NCI-H1092 (cell line): Measurements from ENCODE around the gene F7.
"Not testable (repeated sequence)": the region's sequence is repeated elsewhere in the genome, so short reads cannot be mapped to it uniquely, and the experiment has no call there.

Source experiments
- DNase-seq: peaks from one replicate; lab custom pipeline; 2025; lab: John Stamatoyannopoulos, UW

Gene F7

DNA sequence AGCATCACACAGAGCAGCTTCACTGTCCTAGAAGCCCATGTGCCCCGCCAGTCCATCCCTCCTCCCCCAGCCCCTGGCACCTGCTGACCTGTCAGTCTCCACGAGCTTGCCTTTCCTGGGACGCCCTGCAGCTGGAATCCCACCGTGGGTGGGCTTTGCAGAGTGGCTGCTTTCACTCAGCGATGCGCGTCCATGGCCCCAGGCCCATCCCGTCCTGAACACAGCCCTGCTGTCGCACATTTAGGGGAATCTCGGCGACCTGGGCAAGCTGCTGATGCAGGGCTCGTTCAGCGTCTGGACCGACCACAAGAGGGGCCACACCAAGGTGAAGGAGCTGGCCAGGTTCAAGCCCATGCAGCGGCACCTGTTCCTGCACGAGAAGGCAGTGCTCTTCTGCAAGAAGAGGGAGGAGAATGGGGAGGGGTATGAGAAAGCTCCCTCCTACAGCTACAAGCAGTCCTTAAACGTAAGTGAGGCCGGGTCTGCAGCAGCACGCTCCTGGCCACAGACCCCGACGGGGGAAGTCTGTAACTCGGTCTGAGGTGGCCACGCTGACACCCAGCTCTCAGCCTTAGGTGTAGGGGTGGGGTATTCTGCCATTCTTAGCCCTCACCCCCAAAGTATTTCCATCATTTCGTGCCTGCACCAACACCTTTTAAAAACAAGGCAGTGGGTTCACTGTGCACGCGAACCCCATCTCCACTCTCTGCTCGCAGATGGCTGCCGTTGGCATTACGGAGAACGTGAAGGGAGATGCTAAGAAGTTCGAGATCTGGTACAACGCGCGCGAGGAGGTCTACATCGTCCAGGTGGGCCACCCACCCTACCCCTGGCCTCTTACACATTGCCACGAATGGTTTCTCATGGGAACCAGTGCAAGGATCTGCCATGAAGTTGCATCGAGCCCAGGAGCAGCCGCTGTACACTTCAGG, 18.3 kb upstream of the F7 start:
- no peak for DNase-seq

DNA sequence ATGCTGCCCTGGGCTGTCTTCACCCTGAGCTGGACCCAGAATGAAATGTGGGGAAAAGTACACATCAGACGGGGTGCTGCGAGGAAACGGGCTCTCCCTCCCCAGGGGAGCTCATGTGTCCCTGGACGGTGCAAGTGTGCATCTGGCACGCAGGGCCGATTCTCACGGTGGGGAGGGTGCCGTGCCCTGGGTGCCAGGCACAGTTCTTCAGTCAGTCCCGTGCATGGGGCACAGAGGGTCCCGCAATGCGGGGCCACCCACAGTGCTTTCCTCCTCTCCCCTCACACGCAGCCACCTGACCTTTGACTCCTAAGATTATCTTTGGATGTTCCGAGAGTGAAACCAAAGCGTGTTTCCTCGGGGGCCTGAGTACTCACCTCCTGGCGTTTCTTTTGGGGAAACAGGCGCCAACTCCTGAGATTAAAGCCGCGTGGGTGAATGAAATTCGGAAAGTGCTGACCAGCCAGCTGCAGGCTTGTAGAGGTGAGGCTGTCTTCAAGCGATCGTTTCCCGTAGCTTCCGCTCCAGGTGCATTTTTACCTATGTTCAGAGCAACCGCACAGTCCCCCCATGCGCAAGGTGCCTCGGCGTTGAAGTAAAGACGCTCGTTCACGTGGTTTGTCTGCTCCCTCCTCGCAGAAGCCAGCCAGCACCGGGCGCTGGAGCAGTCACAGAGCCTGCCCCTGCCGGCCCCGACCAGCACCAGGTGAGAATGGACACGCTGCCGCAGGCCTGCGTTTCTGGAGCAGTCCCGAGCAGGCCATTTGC, 17.5 kb upstream of the F7 start:
- DNase-seq: no peak

DNA sequence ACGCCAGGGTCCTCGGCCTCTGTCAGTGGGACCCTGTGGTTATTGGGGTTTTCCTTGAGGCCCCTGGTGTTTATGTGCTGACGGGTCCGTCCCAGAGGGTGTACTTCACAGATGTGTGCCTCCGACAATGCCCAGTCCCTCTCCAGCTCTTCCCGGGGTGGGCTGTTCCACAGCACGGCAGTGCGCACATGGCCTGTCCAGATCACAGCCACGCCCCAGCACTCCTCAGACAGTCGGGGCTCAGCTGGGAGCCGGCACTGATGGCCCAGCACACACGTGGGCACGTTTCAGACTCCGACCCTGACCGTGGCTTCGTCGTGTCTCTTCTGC, 16.9 kb upstream of the F7 start:
- DNase-seq: no peak

DNA sequence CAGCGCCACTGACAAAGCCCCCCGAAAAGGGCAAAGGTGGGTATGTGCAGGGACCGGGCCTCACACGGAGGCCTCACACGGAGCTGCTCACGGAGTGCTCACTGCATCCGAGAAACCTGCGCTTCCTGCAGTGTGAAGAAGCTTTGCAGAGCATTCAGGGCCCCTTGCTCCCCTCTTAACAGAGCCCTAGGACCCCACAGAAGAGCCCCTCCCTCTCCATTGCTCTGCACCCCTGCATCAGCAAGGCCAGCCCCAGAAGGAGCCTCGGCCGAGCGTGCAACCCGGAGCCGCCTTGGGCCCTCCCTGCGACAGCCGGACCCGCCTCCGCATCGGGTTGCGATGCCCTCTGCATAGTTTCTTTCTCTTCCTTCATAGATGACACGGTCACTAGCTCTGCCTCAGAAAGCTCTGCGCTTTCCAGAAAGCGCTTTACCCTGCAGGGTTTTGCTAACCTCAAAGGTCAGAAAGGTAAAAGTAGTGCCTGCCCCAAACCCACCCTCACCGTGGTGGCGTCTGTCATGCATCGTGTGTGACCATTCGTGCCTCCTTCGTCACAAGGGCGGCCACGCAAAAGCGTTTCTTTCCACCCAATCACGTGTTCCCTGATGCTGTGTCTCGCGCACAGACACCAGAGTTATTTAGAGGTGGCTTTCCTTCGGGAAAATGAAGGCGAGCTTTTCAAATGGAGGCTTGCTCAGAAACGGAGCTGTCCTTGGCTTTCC, 15.7 kb upstream of the F7 start:
- DNase-seq: no peak

DNA sequence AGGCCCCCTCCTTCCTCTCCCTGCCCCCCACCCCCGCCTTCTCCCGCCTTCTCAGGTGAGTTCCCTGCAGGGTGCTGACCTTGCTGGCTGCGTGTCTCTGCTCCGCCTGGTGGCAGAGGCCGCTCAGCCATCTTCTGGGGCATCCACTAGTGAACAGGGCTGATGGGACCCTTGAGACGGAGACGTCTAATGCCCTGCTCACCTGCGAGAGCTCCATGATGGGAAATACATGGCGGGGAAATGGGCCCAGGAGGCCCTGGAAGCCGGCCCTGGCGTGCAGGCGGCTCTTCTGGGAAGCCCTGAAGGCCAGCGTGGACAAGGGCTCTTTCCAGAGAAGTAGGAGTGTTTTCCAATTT, 15.2 kb upstream of the F7 start:
- no peak for DNase-seq

DNA sequence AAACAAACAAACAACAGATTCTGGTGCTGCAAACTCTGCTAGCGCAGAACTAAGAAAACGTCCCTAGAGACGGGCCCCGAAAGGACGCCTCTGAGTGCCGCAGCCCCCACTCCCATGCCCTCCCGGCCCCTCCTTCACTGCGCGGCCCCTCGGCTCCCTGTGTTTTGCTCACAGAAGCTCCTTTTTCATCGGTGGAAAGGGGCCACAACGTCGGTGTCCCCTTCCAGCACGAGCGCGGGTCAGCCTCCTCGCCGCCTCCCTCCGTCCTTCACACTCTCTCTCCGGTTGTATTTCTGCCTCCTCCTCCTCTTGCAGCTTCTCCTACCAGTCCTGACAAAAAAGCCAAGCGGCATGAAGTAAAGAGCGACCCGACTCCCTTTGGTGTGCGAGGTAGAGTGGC, 14.8 kb upstream of the F7 start:
- DNase-seq: no peak

DNA sequence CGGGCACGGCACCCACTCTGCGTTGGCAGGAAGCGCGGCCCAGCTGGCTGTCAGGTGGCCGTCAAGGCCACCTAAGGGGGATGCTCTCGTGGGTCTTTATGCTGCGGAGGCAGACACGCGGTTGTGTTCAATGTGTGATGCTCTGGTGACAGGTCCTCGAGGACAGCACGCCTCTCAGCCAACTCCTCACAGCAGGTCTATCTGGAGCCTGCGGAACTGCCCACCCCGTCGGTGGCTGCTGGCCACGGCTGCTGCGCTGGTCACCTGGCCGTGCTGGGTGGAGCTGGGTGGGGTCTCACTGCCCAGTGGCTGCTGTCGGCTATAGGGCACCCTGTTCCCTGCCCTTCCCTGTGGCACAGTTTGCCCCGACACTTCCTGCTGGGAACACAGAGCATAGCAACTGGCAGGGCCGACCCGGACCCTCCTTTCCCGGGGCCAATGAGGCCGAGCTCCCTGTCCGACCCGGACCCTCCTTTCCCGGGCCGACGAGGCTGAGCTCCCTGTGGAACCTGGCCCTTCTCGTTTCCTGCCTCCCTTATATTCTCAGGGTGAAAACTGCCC, 14.3 kb upstream of the F7 start:
- no peak for DNase-seq

DNA sequence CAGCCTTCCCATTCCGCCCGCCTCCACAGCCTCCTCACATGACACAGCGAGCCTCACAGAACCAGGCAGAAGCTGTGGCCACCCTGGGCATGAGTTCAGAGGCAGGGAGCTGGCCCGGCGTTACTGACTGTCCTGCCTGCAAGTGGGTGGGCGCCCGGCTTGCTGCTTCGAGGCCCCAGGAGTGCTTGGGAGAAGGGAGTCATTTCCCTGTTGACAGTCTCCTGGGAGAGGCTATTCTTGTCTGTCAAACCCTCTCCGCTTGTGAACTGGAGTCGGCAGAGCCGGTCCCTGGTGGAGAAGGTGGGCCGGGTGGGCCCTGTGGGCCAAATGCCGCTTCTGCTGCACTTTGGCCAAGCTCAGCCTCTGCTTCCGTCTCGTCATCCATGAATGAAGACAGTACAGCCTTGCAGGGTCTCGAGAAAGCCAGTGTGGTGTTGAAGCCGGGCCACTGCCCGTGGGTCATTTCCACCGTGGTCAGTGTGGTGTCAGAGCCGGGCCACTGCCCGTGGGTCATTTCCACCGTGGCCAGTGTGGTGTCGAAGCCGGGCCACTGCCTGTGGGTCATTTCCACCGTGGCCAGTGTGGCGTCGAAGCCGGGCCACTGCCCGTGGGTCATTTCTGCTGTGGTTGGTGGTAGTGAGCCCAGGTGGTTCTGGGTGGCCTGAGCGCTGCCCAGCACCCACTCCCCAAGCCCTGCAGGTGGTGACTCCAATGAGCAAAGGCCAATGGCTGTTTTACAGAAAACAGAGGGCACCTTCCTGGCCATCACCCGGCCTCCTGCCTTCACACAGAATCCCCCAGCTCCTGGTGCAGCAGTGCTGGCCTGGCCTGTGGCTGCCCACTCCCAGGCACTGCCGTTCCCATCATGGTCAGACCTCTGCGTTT, 13.5 kb upstream of the F7 start:
- no peak for DNase-seq

DNA sequence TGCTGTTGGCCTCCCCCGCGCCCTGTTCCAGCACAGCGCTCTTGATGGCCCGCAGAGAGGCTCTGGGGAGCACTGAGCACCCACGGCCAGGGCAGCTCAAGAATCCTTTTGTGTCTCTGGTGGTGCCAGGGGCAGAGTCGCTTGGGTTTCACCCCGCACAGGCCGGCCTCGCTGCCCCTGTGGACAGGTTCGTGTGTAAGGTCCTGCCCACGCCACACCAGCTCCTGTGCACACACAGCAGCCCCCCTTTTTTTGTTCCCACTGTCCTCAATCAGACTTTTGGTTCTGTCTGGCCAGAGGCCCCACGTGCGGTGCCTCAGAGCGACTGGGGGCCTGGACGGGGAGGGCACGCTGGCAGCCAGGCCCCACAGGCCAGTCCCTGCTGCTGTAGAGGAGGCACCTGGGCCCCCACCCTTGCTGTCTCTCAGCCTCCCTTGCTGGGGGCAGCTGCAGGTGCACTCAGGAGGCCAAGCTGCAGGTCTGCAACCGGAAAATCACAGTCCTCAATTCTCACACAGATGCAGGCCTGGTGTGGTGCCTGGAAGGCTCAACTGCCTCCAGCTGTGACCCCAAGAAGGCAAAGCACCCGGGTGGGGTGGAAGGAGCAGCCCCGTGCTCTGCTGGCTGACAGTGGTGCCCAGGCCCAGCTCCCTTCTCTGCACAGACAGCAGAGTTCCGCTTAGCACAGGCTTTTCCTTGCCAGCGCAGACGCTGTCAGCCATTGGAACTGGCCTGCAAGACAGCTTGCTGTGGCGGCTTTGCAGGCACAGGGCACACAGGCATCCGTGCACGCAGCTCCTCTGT, 12.6 kb upstream of the F7 start:
- no peak for DNase-seq

DNA sequence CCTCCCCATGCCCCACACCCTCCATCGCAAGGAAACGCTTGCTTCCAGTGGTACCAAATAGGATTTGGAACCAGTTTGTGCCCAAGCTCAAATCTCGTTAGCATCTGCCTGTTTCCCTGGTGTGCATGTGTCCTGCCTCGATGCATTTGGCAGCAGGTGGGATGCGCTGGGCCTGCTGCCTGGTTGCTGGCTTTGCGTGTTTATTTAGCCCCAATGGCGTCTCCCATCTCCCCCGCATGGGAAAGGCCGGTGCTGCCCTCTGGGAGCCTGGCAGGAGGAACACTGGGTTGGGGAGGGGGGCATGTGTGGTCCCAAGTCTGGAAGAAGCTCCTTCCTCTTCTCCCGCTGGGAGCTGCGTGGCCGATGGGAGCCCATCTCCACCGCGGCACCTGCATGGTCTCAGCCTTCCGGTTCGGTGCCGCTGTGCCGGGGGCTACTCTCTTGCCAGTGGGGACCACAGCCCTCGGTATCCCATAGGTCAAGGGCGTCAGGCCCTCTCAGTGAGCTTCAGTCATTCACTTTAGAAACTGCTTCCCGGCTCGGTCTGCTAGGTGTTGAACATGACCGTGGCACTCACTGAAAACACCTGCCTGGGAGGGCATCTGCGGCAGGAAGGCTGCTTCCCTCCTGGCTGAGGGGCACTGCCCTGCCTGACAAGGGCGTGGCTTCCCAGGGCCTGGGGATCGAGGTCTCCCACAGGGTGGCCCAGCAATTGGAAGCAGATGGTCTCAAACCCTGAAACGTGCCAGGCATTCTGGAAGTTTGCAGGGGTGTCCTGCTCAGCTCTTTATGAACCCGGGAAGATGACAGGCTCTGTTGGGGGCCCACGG, 11.8 kb upstream of the F7 start:
- DNase-seq: no peak

DNA sequence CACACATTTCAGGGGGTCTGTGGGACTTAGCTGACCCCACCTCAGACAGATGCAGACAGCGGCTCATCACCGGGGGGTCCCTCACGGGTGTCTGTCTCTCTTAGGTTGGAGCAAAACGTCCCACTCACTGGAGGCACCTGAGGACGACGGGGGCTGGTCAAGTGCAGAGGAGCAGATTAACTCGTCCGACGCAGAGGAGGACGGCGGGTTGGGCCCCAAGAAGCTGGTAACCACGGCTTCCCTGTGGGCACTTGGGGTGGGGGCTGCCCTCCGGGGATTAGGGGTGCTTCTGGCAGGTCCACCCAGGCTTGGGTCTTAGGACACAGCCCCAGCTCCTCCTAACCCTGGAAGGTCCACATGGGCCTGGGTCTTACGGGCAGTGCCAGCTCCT, 11.2 kb upstream of the F7 start:
- no peak for DNase-seq

DNA sequence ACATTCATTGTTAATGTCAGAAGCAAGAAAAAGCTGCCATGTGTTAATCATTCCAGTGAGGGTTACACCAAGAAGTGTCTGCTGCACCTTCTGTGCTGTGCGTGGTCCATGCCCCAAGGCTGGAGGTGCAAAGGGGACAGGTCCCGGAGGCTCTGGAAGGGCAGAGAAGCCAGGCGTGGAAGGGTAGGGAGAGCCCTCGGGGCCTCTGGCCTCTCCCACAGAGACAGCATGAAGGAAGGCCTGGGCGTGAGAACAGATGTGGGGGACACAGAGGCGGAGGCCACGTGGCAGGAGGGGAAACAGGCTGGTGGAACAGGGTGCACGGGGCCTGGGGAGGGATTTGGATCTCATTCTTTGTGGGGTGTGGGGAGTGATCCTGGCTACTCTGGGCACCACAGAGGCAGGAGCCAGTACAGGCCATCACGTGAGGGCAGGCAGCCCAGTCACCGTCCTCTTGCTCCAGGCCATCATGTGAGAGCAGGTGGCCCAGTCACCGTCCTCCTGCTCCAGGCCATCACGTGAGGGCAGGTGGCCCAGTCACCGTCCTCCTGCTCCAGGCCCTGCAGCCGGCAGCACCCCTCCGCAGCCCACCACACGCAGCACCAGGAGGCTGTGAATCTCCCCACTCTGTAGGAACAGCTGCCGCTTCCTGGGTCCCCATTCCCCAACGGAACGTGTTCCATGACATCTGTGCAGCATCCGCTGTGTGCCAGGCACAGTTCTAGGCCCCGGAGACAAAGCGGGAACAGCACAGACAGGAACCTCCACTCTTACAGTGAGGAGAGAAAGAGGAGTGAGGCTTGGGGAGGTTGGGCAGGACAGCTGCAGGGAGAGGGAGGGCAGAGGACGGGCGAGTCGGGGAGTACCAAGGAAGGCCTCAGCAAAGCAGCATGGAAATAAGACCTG, 10.2 kb upstream of the F7 start:
- no peak for DNase-seq

DNA sequence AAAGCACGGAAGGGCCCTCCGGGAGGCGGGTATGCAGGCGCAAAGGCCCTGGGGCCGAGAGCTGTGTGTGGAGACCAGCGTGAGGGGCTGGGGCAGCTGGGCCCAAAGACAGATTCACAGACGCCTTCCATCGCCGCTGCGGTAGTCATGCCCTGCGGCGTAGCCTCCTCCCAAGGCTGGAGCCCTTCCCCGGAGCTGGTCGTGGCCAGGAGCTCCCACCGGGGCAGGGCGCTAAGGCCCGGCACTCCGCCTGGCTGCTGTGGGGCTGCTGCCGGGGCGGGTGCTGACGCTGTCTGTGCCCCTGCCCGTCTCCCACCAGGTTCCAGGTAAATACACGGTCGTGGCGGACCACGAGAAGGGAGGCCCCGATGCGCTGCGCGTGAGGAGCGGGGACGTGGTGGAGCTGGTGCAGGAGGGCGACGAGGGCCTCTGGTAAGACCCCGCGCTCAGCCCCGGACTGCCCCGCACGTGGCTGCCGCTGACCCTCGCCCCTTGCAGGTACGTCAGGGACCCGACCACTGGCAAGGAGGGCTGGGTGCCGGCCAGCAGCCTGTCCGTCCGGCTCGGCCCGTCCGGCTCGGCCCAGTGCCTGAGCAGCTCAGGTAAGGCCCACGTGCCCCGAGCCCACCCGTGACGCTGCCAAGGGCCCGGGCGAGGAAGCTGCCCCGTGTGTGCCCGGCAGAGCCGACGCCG, 9.4 kb upstream of the F7 start:
- no peak for DNase-seq

DNA sequence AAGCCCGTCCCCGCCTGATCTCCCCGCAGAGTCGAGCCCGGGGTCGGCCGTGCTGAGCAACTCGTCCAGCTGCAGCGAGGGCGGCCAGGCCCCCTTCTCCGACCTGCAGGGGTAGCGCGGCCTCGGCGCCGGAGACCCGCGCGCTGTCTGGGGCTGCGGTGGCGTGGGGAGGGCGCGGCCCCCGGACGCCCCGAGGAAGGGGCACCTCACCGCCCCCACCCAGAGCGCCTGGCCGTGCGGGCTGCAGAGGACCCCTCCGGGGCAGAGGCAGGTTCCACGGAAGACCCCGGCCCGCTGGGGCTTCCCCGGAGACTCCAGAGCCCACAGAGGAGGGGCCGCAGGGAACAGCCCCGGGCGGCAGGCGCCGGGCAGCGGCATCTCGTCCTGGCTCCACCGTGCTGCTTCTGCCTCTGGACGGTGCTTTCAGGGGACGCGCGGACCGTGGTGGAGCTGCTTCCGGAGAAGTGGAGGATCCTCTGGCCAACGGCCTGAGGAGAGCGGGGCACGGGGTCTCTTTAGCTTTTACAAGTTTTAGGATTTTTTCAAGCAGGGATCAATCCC, 8.8 kb upstream of the F7 start:
- DNase-seq: no peak

DNA sequence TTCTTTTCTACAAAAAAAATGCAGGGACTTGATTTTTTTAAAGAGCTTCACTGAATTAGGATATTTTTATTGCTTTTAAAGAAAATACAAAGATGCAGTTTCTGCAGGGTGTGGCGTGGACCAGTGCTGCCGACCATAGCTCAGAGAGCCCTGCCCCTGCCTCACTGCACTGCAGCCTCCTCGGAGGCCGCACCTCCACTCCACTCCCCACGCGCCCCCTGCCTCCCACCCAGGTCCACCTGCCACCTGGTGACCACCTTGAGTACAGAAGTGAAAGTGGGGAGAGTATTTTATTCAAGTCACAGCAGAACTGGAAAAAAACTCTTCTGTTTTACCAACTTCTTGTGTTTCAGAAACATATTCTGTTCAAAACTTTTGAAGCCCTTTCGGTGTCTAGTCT, 7.9 kb upstream of the F7 start:
- no peak for DNase-seq

DNA sequence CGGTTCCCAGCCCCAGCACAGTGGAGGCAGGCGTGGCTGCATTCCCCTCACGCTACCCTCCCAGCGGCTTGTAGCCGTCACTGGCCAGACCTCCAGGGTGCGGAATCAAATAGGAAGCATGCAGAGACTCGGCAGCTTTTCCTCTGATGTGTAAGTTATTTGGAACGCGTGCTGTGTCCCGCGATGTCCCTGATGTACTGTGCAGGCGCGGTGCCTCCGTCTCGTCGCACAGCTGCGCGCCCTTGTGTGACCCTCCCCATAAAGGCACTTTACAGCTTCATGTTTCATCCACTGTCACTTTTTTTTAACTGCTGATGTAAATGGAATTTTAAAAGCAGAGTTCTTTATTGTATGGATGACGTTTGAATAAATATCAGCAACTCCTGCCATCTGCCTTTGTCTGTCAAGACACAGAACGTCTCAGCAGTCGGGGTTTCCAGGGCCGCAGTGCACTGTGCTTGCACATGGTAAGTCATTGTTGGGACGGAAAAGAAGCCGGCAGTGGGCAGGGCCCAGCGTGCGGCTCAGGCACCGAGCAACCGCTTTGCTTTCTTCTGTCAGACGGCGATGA, 7.3 kb upstream of the F7 start:
- no peak for DNase-seq

DNA sequence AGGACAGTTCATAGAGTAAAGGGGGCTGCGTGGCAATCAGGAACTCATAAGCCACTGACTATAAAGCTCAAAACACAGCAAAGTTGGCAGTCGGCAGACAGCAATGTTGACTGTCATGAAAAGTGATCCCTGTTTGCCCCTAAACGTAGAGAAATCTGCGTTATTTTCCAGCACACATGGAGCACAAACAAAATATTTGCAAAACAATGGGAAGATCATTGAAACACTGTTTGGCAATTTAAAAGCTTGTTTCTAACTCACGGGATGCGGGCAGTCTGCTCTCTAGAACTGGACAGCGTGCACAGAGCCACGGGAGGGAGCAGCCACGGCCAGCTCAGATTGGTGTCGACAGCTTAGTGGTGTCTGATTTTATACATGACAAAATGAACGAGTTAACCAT, 6.4 kb upstream of the F7 start:
- no peak for DNase-seq

DNA sequence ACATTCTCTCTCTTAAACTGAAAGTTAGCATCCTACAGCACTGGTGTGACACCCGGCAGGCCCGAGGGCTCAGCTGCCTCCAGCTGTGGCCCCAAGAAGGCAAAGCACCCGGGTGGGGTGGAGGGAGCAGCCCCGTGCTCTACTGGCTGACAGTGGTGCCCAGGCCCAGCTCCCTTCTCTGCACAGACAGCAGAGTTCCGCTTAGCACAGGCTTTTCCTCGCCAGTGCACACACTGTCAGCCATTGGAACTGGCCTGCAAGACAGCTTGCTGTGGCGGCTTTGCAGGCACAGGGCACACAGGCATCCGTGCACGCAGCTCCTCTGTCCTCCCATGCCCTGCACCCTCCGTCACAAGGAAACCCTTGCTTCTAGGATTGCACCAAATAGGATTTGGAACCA, 3.3 kb upstream of the F7 start:
- DNase-seq: not testable (repeated sequence)
